Suppressor macrophage treated with lipopolysaccharide for 4 hours (primary cell): ENCODE measurements around the gene ATP12A.

Source experiments
- DNase-seq: peaks from one replicate; pipeline ENCODE4 v3.0.0-alpha.2; 2020

ATP12A gene

DNA sequence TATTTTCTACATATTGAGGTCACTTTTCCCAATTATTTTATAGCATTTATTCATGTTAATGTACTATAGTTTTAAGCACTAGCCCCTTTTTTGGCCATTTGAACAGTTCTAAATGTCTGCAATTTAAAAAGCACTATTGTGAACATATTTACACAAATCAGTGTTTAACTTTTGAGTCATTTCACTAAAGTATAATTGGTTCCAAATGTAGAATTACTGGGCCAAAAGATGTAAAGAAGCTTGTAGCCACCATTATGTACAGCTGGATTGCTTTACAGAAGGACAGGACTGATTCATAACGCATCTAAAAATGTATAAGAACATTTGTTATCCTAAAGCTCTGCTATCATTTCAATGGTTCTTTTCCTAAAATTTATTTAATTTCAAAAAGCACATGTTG is 16.6 kb upstream of the ATP12A start:
- no peak for DNase-seq

DNA sequence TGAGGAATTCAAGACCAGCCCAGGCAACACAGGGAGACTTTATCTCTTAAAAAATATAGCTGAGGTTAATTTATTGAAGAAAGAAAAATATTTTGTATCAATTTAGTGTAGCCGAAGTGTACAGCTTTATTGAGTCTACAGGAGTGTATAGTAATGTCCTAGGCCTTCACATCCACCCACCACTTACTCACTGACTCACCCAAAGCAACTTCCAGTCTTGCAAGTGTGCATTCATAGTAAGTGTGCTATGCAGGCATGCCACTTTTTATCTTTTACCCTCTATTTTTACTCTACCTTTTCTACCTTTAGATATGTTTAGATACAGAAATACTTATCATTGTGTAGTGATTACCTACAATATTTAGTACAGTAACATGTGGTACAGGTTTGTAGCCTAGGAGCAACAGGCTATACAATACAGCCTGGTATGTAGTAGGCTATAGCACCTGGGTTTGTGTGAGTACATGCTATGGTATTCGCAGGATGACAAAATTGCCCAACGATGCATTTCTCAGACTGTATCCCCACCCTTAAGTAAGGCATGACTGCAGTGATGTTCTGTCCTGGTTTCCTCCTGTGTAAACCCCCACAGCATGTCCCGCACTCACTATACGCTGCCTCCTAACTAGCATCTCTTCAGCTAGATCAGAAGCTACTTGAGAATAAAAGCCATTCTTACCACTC is 15.3 kb upstream of the ATP12A start:
- DNase-seq: no peak

DNA sequence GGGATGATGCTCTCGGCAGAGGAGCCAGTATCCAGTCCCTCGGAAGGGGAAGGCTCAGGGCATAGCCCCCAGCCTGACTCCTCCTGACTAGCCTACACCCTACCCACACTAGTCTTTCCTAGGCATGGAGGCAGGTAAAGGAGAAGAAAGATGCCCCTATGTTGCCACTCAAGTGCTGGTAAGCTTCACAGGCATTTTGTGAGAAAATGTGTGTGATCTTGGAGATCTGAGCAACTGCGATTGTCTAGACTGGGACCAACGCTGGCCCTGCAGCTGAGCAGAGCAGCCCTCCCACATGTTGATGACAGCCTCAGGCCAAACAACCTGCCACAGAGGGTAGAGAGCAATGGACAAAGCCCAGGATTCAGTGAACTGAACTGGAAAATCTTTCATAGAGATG is 11.7 kb upstream of the ATP12A start:
- DNase-seq: no peak

DNA sequence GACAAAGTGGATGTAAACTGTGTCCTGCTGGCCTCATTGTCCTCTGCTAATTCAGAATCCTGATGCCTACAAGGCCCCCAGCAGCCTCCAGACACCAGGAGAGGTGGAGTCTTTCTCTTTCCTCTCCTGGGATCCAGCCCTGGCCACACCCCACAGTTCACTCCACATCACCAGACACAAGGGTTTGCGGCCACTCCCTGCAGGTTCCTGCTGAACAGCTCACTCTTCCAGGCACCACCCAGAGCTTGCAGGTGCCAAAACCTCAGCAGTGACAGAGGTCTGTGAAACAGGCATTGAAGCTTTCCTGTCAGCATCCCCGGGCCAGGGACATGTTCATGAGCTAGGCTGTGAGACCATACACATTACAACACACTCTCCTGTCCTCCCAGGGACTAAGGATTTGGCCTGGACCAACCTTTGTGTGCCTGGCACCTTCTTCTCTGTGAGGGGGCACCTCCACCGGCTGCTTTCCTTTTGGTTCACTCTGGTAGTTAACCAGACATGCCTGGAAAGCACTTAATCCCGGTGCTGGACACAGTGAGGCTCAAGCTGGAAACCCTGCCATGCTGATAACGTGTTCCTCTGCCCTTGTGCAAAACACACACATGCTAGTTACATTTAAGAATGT is 11.1 kb upstream of the ATP12A start:
- DNase-seq: no peak

DNA sequence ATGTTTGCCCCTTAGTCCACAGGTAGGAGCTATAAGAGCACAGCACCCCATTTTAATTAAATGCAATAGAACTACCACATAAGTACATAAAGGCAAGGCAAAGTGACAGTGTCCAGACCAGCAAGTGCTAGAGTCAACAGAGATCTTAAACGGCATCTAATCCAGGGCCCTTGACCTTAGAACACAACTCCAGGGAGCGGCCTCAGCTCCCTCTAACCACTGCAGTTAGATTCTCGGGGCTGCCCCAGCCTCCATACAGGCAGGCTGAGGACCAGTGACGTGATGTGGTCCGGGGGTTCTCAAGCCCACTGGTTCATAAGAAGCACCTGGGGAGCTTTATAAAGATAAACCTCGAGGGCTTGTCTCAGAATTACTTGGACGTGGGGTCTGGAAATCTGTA is 10.0 kb upstream of the ATP12A start:
- no peak for DNase-seq

DNA sequence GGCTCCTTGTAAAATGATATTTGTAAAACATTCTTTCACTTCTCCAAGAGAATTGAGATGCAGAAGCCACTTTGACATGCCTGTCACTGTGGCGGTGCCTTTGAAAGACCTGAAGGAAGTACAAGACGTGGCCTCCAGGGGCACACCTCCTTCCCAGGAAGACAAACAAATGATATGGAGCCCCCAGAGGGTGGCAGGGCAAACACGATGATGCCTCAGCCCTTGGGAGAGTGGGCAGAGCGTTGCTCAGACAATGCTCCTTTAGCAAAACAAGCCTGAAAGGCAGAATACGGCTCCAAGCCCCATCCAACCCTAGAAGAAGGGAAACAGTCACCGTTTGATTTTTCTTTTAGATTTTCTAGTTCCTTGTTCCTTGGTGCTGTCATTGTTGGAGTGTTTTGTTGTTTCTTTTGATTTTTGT is 9.2 kb upstream of the ATP12A start:
- peak; percentile 42 for DNase-seq

DNA sequence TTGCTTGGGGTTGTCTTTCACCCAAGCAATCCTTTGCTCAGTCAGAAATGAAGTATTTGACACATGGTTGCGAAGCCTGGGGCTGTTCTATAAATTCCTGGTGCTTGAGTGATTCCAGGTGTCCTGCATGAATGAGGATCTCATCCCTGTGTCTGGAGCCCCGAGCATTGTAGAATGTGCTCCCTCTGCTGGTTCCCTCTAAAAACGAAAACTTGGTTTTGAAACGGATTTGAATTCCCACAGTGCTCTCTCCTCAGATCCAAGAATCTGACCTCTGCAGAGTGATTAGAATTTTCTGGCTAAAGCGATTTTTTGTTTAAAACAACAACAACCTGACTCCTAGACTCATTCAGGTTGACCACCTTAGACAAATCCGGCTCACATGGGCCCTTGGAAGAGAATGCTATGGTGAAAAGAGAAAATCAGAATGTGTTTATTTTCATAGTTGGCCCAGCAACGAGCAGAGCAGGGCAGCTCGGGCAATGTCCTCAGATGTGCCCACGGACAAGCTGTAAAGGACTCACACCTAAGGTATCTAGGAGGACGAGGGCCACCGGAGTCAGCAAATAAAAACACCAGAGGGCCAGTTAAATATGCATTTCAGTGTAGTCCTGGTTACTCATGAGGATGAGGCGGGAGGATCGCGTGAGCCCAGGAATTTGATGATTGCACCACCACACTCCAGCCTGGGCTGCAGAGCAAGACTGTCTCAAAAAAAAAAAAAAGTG is 8.7 kb upstream of the ATP12A start:
- peak; percentile 62 for DNase-seq

DNA sequence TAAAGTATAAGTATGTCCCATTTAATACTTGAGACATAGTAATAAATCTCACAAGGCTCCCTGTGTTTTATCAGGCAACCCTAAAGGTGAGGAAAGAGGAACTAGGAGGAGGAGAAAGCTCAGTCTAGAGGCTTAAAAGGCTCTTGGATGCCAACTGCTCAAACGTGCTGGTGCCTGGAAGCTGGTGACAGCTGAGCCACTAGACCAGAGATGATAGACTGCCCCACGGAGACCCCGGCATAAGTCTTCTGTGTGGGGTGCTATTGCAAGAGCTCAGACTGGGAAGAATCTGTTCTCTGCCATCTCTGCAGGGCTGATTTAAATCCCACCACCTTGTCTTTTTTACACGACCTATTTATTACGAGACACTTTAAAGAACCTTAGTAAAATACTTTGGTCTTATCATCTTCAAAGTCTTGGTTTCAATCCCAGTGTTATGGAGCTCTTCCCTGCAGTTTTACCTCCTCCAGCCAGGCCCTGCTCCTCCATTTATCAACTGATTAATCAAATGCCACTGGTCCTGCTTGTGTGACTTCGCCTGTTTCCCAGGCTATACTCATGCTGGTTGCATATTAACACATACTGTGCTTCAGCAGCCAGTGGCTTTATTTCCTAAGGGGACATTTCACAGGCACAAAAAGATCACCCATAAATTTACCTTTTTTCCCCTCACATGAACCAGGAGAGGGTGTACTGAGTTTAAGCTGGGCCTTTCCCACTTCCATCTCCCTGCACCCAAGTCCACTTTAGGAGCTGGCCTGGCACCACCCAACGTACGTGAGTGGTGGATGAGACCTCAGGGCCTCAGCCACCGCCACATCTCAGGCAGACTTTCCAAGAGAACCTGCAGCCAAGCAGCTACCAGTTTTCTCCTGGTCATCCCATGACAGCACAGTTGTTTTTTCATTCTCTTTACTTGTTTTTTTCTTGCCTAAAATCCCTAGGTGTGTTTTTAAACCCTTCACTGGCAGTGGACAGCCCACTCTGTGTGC is 7.8 kb upstream of the ATP12A start:
- DNase-seq: no peak

DNA sequence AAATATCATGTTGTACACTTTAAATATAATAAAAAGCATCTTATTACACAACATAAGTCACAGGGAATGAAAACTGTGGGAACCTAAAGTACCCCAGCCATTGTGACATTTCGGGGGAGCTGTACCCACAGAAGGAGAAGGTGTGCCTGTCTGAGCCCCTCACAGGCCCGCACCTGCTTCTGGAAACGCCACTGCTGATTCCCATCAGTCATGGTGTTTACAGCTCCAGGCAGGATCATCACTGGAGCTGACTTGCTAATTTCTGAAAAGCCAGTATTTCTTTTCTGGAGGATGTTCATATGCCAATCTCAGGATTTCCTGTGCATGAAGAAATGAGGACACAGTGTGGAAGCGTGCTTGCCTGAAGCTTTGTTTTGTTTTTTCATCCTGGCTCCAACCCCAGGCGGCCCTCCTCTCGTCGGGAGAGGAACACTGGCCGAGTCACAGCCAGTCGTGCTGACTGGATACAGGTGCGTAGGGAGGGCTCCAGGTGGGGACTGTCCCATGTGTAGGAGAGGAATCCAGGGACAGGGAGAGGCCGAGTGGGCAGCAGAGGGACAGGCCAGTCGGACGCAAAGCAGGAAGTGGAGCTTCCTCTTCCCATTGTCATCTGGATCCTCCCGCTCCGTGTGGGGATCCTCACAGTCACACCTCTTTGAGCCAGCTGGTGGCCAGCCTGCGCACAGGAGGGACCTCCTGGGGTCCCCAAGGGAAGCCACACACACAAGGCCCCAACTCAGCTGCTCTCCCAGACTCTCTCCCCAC is 4.2 kb upstream of the ATP12A start:
- no peak for DNase-seq

DNA sequence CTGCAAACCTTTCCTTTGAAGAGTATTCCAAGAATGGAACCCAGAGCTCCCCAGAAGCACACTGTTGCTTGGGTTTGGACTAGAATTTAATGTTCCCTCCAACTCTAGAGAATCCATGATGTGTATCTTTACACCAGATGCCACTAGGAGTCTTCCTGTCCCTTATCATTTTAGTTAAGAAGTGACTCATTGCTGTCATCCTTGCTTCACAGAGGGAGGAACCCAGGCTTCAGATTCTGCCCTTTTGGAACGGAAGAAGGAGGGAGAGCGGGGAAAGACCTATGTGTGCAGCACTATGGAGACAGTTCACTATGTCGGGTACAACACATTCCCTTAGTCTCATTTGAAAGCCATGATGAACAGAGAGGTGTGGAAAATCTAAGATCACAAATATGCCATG is 2.1 kb upstream of the ATP12A start:
- DNase-seq: no peak

DNA sequence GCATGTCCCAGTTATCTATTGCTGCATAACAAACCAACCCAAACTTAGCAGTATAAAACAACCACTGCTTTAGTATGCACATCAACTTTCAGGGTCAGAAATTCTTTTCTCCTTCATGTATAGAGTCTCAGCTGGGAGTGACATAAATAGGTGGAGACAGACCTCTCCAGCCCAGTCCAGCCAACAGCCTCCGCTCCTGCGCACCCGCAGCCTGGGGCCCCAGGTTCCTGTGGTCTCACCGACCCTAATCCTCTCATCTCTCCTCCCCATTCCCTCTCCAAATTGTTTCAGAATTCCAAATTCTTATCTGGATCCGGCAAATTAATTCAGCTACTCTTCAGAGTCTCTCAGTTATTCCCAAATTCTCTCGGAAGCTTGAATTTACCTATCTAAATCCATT is 522 bp upstream of the ATP12A start:
- no peak for DNase-seq

DNA sequence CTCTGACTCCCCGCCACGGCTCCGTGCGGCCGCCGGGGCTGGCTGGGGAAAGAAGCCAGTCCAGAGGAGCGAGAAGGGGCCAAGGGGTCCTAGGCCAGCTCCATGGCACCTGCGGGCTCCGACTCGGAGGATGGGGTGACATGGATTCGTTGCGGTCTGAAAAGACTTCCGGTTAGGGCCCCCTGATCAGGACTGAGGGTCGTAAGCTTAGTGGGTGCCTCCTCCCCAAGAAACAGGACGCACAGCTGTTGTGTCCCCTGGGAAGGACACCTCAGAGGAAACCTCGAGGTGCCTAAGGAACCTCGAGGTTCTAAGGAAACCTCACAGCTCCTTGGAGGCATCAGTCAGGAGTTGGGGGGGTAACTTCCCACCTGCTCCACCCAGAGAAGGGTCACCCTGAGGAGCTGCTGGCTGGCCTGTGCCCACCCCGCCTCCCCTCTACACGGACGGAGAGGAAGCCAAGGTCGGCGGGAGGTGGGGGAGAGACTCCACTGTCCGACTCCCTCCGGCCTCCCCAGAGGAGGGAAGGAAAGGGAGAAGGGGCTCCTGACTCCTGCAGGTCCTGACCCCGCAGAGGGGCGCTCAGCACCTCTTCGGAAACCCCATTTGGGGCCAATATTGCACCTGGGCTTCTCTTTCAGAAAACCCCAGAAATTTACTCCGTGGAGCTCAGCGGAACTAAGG is 855 bp downstream of the ATP12A start:
- no peak for DNase-seq

DNA sequence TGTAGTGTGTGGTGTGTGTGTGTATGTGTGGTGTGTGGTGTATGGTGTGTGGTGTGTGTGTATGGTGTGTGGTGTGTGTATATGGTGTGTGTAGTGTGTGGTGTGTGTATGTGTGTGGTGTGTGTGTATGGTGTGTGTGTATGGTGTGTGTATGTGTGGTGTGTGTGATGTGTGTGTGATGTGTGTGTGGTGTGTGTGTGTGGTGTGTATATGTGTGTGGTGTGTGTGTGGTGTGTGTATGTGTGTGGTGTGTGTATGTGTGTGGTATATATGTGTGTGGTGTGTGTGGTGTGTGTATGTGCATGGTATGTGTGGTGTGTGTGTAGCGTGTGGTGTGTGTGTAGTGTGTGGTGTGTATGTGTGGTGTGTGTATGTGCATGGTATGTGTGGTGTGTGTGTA is 1.7 kb downstream of the ATP12A start:
- DNase-seq: no peak

DNA sequence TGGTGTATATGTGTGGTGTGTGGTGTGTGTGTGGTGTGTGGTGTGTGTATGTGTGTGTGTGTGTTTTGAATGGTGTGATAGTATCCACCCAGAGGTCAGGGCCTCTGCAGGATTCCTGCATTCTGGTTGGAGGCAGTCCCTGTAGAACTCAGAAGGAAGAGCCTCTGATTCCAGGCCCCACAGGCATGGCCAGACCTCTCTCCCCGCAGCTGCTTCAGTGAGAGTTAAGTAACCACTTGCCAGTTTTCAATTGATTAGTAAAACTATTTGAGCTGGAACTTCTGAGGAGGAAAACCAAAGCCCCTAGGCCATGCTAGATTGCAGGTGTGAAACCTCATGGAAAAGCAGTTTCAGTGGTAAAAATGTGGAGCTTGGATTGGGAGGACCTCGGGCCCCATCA is 2.1 kb downstream of the ATP12A start:
- DNase-seq: no peak

DNA sequence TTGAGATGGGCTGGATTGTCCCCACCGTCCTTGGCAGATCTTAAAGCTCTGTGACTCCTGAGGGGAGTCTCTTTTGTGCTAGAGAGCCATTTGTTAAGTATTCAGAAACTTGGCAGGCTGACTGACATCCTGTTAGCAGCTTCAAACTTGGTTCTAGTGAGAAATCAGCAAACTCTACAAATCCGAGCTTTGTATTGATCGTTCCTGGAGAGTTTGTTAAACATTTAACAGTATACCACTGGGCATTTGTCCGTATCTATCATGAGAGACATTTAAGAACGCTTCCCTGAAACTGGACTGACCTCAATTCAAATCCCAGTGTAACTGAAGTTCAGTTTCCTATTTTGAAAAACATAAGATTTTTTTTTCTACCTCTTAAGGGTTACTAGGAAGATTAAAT is 3.1 kb downstream of the ATP12A start:
- DNase-seq: no peak

DNA sequence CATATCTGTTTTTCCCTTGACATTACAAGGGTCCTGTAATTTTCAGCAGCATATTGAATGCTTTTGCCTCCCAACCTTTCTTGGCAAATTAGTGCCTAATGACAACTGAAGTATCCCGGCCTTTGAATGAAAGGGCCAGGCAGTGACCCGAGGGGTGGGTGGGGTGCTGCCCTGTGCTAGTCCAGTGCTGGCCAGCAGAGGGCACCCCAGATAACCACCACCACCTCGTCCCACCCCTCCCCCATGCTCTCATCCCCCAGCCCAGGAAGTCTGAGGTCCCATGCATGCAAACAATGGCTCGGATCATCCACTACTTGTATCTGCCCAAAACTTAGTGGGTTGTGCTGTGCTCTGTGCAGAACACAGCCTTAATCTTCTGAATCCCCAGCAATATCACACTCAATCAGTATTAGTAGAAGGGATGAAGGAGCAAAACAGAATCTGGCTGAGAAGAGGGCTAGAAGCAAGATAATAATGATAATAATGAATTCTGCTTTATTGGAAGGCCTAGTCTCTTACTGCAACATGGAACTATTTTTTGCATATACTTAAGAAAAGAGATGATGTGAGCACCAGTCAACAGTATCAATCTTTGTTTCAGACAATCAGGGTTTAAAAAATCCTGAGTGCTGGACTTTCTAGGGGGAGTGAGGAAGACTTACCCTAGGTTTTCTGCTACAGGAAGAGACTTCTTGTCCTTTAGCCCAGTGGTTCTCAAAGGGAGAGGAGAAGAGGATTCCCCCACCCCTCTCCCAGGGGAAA is 3.8 kb downstream of the ATP12A start:
- peak; percentile 48 for DNase-seq

DNA sequence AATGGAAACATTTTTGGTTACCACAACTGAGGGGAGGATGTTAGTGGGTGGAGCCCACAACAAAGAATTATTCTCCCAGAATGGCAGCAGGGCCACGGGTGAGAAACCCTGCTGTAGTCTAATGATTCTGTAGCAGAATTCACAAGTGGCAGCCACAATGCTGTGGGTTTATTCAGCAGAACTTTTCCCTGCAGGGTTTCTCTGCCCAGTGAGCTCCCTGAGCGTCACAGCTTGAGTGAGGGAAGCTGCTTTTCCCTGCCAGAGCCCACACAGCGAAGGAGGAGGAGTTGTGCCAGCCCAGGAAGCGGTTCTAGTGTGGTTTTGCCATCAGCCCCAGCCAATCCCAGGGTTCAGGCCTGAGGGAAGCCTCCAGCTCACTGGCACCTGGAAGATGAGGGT is 4.4 kb downstream of the ATP12A start:
- no peak for DNase-seq

DNA sequence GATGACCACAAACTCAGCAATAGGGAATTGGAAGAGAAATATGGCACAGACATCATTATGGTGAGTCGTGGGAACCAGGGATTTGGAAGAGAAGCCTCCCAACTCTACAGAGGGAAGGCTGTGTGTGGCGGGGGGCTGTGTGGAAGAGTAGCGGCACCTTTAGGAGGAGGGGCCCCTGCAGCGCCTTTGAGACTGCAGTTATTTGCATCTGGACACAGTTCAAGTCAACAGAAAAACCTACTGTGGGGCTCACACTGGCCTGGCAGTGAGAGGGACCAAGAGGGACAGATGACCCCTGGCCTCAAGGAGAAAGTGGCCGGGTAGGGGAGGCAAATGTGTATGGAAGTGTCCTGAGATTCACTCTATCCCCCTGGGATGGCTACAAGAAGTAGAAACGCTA is 5.1 kb downstream of the ATP12A start:
- DNase-seq: no peak

DNA sequence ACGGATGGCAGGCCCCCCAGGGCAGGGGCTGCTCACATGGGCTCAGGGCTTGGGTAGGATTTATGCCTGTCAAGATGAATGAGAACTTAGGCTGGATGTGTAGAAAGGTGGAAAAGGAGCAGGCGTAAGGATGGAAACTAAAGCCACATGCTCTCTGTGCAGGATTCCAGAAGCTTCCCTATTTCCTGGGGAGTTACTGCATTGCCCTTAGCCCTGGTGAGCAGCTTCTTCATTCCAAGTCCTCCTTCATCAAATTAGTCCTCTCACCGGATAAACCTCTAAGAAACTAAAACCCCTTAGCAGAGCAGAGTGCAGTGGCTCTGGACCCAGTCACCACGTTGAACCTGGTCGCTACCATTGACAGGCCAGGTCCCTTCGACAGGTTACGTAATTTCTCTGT is 7.4 kb downstream of the ATP12A start:
- no peak for DNase-seq

DNA sequence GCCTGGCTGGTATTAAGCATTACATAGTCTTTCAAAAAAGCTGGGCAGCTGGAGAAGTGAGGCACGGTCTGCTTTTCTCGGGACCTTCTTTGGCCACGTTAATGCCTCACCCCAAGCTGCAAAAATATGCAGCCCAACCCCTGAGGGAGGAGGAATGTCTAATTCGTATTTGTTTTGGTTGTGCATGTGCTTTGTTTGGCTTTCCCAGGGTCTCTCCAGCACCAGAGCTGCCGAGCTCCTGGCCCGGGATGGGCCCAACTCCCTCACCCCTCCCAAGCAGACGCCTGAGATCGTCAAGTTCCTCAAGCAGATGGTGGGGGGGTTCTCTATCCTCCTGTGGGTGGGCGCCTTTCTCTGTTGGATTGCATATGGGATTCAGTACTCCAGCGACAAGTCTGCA is 7.9 kb downstream of the ATP12A start:
- DNase-seq: no peak

DNA sequence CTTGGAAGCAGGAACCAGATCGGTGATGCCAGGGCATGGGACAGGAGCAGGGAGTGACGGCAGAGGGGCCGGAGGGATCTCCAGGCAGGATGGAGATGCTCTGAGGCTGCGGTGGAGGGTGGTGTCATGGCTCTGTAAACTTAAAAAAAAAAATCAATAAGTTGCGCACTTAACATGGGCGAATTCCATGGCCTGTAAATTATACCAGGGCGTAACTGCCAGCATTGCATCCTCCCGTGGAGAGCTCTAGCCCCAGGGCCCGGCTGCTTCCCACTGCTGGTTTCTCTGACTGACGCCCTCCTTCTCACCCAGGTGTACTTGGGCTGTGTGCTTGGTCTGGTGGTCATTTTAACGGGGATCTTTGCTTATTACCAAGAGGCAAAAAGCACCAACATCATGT is 8.7 kb downstream of the ATP12A start:
- DNase-seq: no peak
